Testis (tissue), 2 donors: ENCODE measurements around the gene BARX1.

Source experiments
- CTCF ChIP-seq, 3 experiments: fragments of 450-650 bp in 2 of 3; fragments of 200-600 bp in 1 of 3; sonication (generic) in 1 of 3; IDR thresholded peaks; one replicate each; pipeline ENCODE4 v1.5.1; 2016 to 2019; ENCODE audit warnings: antibody characterized with exemption in 3 of 3, mild to moderate bottlenecking in 2 of 3, moderate library complexity in 1 of 3
- POLR2A ChIP-seq: fragments of 450-650 bp; IDR thresholded peaks from one replicate; pipeline ENCODE4 v1.6.1; 2017; ENCODE audit warnings: antibody characterized with exemption, mild to moderate bottlenecking, moderate library complexity

DNA sequence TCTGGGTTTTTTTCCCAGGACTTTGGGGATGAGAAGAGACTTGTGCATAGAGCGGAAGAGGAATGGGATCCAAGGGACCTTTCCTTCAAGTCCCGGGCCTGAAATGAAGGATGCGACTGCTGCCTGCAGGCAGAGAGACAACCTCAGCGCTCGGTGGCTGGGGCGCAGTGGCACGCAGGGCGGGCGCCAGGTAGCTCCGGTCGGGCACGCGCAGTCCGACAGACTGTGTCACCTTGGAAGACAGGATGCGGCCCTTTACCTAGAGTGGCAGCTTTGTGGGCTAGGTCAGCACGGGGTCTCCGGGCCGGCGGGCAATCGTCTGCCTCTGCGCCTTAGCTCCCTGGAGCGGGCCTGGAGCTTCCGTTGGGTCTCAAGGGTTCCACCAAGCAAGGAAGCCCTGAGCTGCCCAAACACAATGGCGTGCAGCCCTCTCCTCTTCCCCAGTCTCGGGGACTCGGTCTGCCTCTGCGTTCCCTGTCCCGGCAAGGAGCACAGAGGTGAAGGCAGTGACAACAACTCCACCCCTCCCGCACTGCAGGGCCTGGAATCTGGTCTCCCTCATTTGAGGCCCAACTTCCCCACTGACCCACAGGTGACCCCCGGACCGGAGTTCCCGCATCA lies 6.0 kb downstream of the BARX1 start:
- TF ChIP-seq CTCF (IDR thresholded peaks at IDR 0.05) = no peak
- no peak for TF ChIP-seq POLR2A
